IMR-90 (cell line): ENCODE results near the gene EBP. TPM values are rescaled to one million over a fixed set of nuclear protein-coding genes. Genes with fewer than 3 reads are reported as not detected.

ENCODE experiments used
- ATAC-seq: fragments of 200-7000 bp; cut with Tn5 transposase; 2 replicates; pipeline ENCODE4 v1.9.1; 2020; ENCODE audit warnings: low read depth, mild to moderate bottlenecking, moderate library complexity
- BruUV-seq: library from RNA; stranded (reverse); fragments of 400-500 nt; replicated peaks from 2 replicates; lab custom pipeline; 2021; lab: Mats Ljungman, UMichigan
- CTCF ChIA-PET: fragments of 300-600 bp; formaldehyde crosslinking; extraction: SDS; loops from one replicate; lab custom pipeline; 2021; ENCODE audit warnings: antibody characterized with exemption; lab: Yijun Ruan, JAX
- POLR2A ChIA-PET: fragments of 300-600 bp; sonication (Branson Sonifier 250); formaldehyde crosslinking; loops from one replicate; lab custom pipeline; 2022; ENCODE audit warnings: antibody characterized with exemption; ENCODE audit not compliant: unreplicated experiment; lab: Charles Lee
- DNase-seq: peaks from one replicate; pipeline ENCODE4 v3.0.0; 2013
- H2AFZ ChIP-seq: replicated peaks from 2 replicates; pipeline ENCODE3; 2013; ENCODE audit warnings: low read length, mild to moderate bottlenecking; ENCODE audit not compliant: poor library complexity
- H2AK5ac ChIP-seq: 2 replicates; pipeline ENCODE4 v1.6.1; 2013; ENCODE audit warnings: low read depth, low read length, inconsistent platforms
- H2AK9ac ChIP-seq: replicated peaks from 2 replicates; pipeline ENCODE3; 2013; ENCODE audit warnings: mild to moderate bottlenecking, low read depth, low read length, moderate library complexity; ENCODE audit not compliant: poor library complexity
- H2BK120ac ChIP-seq: 2 replicates; pipeline ENCODE4 v1.6.1; 2013; ENCODE audit warnings: low read depth, low read length, inconsistent platforms
- H2BK15ac ChIP-seq: 3 replicates; pipeline ENCODE4 v1.6.1; 2013; ENCODE audit warnings: low read depth, low read length, inconsistent platforms
- H2BK20ac ChIP-seq: 2 replicates; pipeline ENCODE4 v1.6.1; 2013; ENCODE audit warnings: low read depth, mild to moderate bottlenecking, inconsistent platforms, low read length, moderate library complexity
- H2BK5ac ChIP-seq: 2 replicates; pipeline ENCODE4 v1.6.1; 2013; ENCODE audit warnings: mild to moderate bottlenecking, low read depth, low read length, inconsistent platforms; ENCODE audit not compliant: poor library complexity, severe bottlenecking
- H3K14ac ChIP-seq: replicated peaks from 2 replicates; pipeline ENCODE4 v1.6.1; 2013; ENCODE audit warnings: low read depth, low read length, inconsistent platforms
- H3K18ac ChIP-seq: 2 replicates; pipeline ENCODE4 v1.6.1; 2013; ENCODE audit warnings: low read depth, low read length, control low read depth
- H3K23ac ChIP-seq: 2 replicates; pipeline ENCODE4 v1.6.1; 2013; ENCODE audit warnings: low read depth, low read length, inconsistent platforms
- H3K27ac ChIP-seq: 2 replicates; pipeline ENCODE4 v1.5.1; 2013; ENCODE audit warnings: mild to moderate bottlenecking, control low read depth, low read length; ENCODE audit not compliant: insufficient read depth
- H3K27me3 ChIP-seq: 2 replicates; pipeline ENCODE4 v1.6.1; 2013; ENCODE audit warnings: low read length; ENCODE audit not compliant: control insufficient read depth, insufficient read depth
- H3K36me3 ChIP-seq: 2 replicates; pipeline ENCODE4 v1.6.1; 2013; ENCODE audit warnings: low read length, mixed read lengths; ENCODE audit not compliant: control insufficient read depth, insufficient read depth
- H3K4ac ChIP-seq: 2 replicates; pipeline ENCODE4 v1.6.1; 2013; ENCODE audit warnings: low read depth, low read length, inconsistent platforms
- H3K4me1 ChIP-seq: 2 replicates; pipeline ENCODE4 v1.6.1; 2013; ENCODE audit warnings: low read length, mixed read lengths; ENCODE audit not compliant: control insufficient read depth, insufficient read depth
- H3K4me2 ChIP-seq: 2 replicates; pipeline ENCODE4 v1.6.1; 2013; ENCODE audit warnings: low read depth, mild to moderate bottlenecking, control low read depth, low read length, moderate library complexity
- H3K4me3 ChIP-seq: 2 replicates; pipeline ENCODE4 v1.5.1; 2013; ENCODE audit warnings: low read depth, mild to moderate bottlenecking, control low read depth, low read length, moderate library complexity; ENCODE audit not compliant: insufficient read depth
- H3K56ac ChIP-seq: 2 replicates; pipeline ENCODE4 v1.6.1; 2013; ENCODE audit warnings: low read length, inconsistent platforms; ENCODE audit not compliant: insufficient read depth; ENCODE audit errors: extremely low read depth
- H3K79me1 ChIP-seq, 2 experiments: 2 replicates each; pipeline ENCODE4 v1.6.1; 2013; ENCODE audit warnings: low read length in 2 of 2, inconsistent platforms in 1 of 2, low read depth in 1 of 2
- H3K9ac ChIP-seq: 2 replicates; pipeline ENCODE4 v1.6.1; 2013; ENCODE audit warnings: low read depth, low read length, control low read depth
- H3K9me1 ChIP-seq: 2 replicates; pipeline ENCODE4 v1.6.1; 2013; ENCODE audit warnings: low read length, inconsistent platforms; ENCODE audit not compliant: insufficient read depth
- H3K9me3 ChIP-seq: 2 replicates; pipeline ENCODE4 v1.6.1; 2013; ENCODE audit warnings: low read length; ENCODE audit not compliant: control insufficient read depth, insufficient read depth
- H4K20me1 ChIP-seq: 2 replicates; pipeline ENCODE4 v1.6.1; 2013; ENCODE audit warnings: low read length, inconsistent platforms; ENCODE audit not compliant: insufficient read depth
- H4K5ac ChIP-seq: 2 replicates; pipeline ENCODE4 v1.6.1; 2013; ENCODE audit warnings: mild to moderate bottlenecking, low read depth, low read length, control low read depth
- H4K8ac ChIP-seq, 2 experiments: 2 replicates each; pipeline ENCODE4 v1.6.1; 2013; ENCODE audit warnings: low read depth in 2 of 2, low read length in 2 of 2, control low read depth in 1 of 2, inconsistent platforms in 1 of 2
- H4K91ac ChIP-seq: 2 replicates; pipeline ENCODE4 v1.6.1; 2013; ENCODE audit warnings: low read depth, low read length, inconsistent platforms; ENCODE audit not compliant: insufficient read depth
- CEBPB ChIP-seq: IDR thresholded peaks from 2 replicates; pipeline ENCODE4 v1.6.1; 2012; ENCODE audit warnings: low read depth, low read length, improper control_type of control experiment
- FOS ChIP-seq: fragments of 150-350 bp; IDR thresholded peaks from 2 replicates; pipeline ENCODE4 v1.6.1; 2016; ENCODE audit warnings: low read depth, low read length
- MAFK ChIP-seq: IDR thresholded peaks from 2 replicates; pipeline ENCODE4 v1.6.1; 2012; ENCODE audit warnings: low read depth, low read length, improper control_type of control experiment
- NFE2L2 ChIP-seq: fragments of 150-350 bp; IDR thresholded peaks from 2 replicates; pipeline ENCODE4 v1.6.1; 2016; ENCODE audit warnings: low read depth, mild to moderate bottlenecking, low read length
- POLR2A ChIP-seq: IDR thresholded peaks from 2 replicates; pipeline ENCODE4 v1.6.1; 2012; ENCODE audit warnings: mild to moderate bottlenecking, low read depth, low read length
- RAD21 ChIP-seq: IDR thresholded peaks from 2 replicates; pipeline ENCODE4 v1.6.1; 2012; ENCODE audit warnings: low read length, improper control_type of control experiment
- WGBS, 2 experiments: methylation state at CpG; one replicate each; pipeline versions ENCODE4 v1.1.5 to v1.1.7; 2013; ENCODE audit warnings: missing lambda C conversion rate in 2 of 2; ENCODE audit not compliant: insufficient read length in 1 of 2; ENCODE audit errors: extremely low coverage in 2 of 2; 5-methylcytosine and 5-hydroxymethylcytosine counted together
- dilution Hi-C: fragments of 300-500 bp; cut with HindIII; formaldehyde crosslinking; loops from one replicate; pipeline ENCODE4 v1.14.3; 2018; ENCODE audit warnings: low sequenced_read_pairs; ENCODE audit not compliant: unreplicated experiment
- in situ Hi-C: fragments of 300-500 bp; cut with MboI; formaldehyde crosslinking; loops from 3 replicates; pipeline ENCODE4 v1.14.3; 2019; ENCODE audit warnings: low sequenced_read_pairs, inconsistent platforms, mixed read lengths
- intact Hi-C: fragments of 100-400 bp; cut with micrococcal nuclease; formaldehyde crosslinking; loops from 2 replicates; pipeline ENCODE4 v1.10.0; 2022
- polyA plus RNA-seq, 3 experiments: library from polyadenylated mRNA; depleted of rRNA; stranded (reverse); fragments of >200 nt; gene quantifications; 2 replicates each; pipeline ENCODE4 v1.2.3, GENCODE V29; 2012; ENCODE audit warnings: low replicate concordance in 1 of 3
- total RNA-seq: library from RNA; depleted of rRNA; stranded (reverse); fragments of >200 nt; gene quantifications from 2 replicates; pipeline ENCODE4 v1.2.3, GENCODE V29; 2012
- TF ChIP-seq, protein P1 (sequence below): conservative IDR thresholded peaks from 2 replicates; pipeline ENCODE4 v1.5.1; 2012; ENCODE audit warnings: mild to moderate bottlenecking, low read depth, low read length, improper control_type of control experiment
- TF ChIP-seq, protein P2 (sequence below): fragments of 150-350 bp; IDR thresholded peaks from 2 replicates; pipeline ENCODE4 v1.6.1; 2016; ENCODE audit warnings: low read depth, mild to moderate bottlenecking, low read length, moderate library complexity, borderline replicate concordance
- TF ChIP-seq, protein P3 (sequence below): fragments of 150-350 bp; IDR thresholded peaks from 2 replicates; pipeline ENCODE4 v1.6.1; 2017; ENCODE audit warnings: mild to moderate bottlenecking, antibody characterized with exemption, low read length, low read depth

EBP gene
- total and polyA plus RNA-seq, 2 of the 4 experiments (the other 2 are of a cell fraction), result 39.4 to 78.9 TPM

DNA sequence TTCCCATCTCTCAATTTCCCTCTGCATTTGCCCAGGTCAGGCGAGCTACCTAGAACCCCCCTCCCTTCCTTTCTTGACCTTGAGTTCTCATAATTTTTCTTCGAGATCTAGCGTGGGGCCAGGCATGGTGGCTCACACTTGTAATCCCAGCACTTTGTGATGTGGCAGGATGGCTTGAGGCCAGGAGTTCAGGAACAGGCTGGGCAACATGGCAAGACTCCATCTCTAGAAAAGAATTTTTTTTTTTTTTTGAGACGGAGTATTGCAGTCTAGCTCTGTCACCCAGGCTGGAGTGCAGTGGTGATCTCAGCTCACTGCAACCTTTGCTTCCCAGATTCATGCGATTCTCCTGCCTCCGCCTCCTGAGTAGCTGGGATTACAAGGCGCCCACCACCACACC is 17.3 kb upstream of the EBP start:
- in situ Hi-C loops, result no loop called here
- WGBS, 2 experiments, result no CpG with 5 or more reads among the region's 7 CpGs
- Histone ChIP-seq H3K4ac (no peak overlapping the region), H4K8ac (no peak overlapping the region), H2AK5ac (no peak overlapping the region), H3K4me2 (no peak overlapping the region), H3K9ac (no peak overlapping the region), H4K91ac (no peak overlapping the region), H3K27ac (no peak overlapping the region), H2BK5ac (no peak overlapping the region), H4K20me1 (no peaks in the 10 kb centered on the region), H3K56ac (no peak overlapping the region), H3K14ac (no peak overlapping the region), H3K18ac (no peak overlapping the region), H2BK120ac (no peak overlapping the region), H2AK9ac (no peak overlapping the region), H2AFZ (no peak overlapping the region), H3K79me1 (peaks cover 4 to 7% of the 10 kb centered on the region in 2 experiments; a peak in 3 of 4 replicates), H3K4me3 (no peak overlapping the region), H3K27me3 (no peaks in the 10 kb centered on the region; the same call in 1 of the 2 replicates), H3K9me3 (no peaks in the 10 kb centered on the region), H3K23ac (no peak overlapping the region), H3K36me3 (no peaks in the 10 kb centered on the region), H4K5ac (no peak overlapping the region), H2BK15ac (no peak overlapping the region), H3K4me1 (no peaks in the 10 kb centered on the region), H2BK20ac (no peak overlapping the region), H3K9me1 (no peaks in the 10 kb centered on the region)
- intact Hi-C loops, result no loop called here
- BruUV-seq, result no TSS peak
- TF ChIP-seq, protein P1, sequence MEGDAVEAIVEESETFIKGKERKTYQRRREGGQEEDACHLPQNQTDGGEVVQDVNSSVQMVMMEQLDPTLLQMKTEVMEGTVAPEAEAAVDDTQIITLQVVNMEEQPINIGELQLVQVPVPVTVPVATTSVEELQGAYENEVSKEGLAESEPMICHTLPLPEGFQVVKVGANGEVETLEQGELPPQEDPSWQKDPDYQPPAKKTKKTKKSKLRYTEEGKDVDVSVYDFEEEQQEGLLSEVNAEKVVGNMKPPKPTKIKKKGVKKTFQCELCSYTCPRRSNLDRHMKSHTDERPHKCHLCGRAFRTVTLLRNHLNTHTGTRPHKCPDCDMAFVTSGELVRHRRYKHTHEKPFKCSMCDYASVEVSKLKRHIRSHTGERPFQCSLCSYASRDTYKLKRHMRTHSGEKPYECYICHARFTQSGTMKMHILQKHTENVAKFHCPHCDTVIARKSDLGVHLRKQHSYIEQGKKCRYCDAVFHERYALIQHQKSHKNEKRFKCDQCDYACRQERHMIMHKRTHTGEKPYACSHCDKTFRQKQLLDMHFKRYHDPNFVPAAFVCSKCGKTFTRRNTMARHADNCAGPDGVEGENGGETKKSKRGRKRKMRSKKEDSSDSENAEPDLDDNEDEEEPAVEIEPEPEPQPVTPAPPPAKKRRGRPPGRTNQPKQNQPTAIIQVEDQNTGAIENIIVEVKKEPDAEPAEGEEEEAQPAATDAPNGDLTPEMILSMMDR, result no peak
- TF ChIP-seq MAFK, result no peak
- TF ChIP-seq FOS, result no peak
- TF ChIP-seq, protein P2, sequence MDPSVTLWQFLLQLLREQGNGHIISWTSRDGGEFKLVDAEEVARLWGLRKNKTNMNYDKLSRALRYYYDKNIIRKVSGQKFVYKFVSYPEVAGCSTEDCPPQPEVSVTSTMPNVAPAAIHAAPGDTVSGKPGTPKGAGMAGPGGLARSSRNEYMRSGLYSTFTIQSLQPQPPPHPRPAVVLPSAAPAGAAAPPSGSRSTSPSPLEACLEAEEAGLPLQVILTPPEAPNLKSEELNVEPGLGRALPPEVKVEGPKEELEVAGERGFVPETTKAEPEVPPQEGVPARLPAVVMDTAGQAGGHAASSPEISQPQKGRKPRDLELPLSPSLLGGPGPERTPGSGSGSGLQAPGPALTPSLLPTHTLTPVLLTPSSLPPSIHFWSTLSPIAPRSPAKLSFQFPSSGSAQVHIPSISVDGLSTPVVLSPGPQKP, result no peak
- TF ChIP-seq NFE2L2, result no peak
- no peak for TF ChIP-seq CEBPB
- TF ChIP-seq, protein P3, sequence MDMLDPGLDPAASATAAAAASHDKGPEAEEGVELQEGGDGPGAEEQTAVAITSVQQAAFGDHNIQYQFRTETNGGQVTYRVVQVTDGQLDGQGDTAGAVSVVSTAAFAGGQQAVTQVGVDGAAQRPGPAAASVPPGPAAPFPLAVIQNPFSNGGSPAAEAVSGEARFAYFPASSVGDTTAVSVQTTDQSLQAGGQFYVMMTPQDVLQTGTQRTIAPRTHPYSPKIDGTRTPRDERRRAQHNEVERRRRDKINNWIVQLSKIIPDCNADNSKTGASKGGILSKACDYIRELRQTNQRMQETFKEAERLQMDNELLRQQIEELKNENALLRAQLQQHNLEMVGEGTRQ, result no peak
- no peak for TF ChIP-seq POLR2A
- TF ChIP-seq RAD21, result no peak
- ATAC-seq (no peak), DNase-seq (no peak)
- POLR2A ChIA-PET, result no interaction called here
- dilution Hi-C loops, result no loop called here
- CTCF ChIA-PET, result no interaction called here
